ENCODE measurements around the gene NTN1.
A peak's percentile ranks its signal among the peaks of the same experiment; 100 is the strongest.
"Not testable (repeated sequence)": the region's sequence is repeated elsewhere in the genome, so short reads cannot be mapped to it uniquely, and the experiment has no call there.

Gene NTN1

GRCh38 chr17:9021158-9021991 lies at the start of gene NTN1:
NTN1 (plus strand) TSS chr17:9021510; CDS start chr17:9022374, 864 bp downstream.
- Histone ChIP-seq H3K4me3 (peak within 1 kb of the TSS; percentile 82), H3K9ac (peak within 1 kb of the TSS; percentile 51), H3K27me3 (peaks cover 92% of the 10 kb centered on the region)

GRCh38 chr17:8975091-8975725 lies 46.1 kb upstream of the NTN1 start:
- no peaks in the 10 kb centered on the region for H3K36me3 ChIP-seq
- no peaks in the 10 kb centered on the region for H4K20me1 ChIP-seq

More at GRCh38 chr17:9021158-9021991, at the start of gene NTN1:
- Histone ChIP-seq H3K36me3 (no peaks in the 10 kb centered on the region), H3K9me3 (peaks cover 10% of the 10 kb centered on the region), H3K4me2 (peak within 1 kb of the TSS; percentile 99), H3K27ac (no peak within 1 kb of the TSS), H3K4me1 (peaks cover 17% of the 10 kb centered on the region), H4K20me1 (peaks cover 35% of the 10 kb centered on the region)
- no peak for TF ChIP-seq Cebpa-rat (IDR thresholded peaks at IDR 0.05)

GRCh38 chr17:8976638-8977037 lies 44.7 kb upstream of the NTN1 start:
- Histone ChIP-seq H3K4me1 (no peaks in the 10 kb centered on the region), H3K9ac (no peak overlapping the region), H3K4me2 (no peak overlapping the region), H3K36me3 (no peaks in the 10 kb centered on the region), H4K20me1 (no peaks in the 10 kb centered on the region), H3K27me3 (no peaks in the 10 kb centered on the region), H3K4me3 (no peak overlapping the region), H3K27ac (no peak overlapping the region), H3K9me3 (no peaks in the 10 kb centered on the region)
- TF ChIP-seq Cebpa-rat (IDR thresholded peaks at IDR 0.05) = no peak

More at GRCh38 chr17:8975091-8975725, 46.1 kb upstream of the NTN1 start:
- no peak for TF ChIP-seq Cebpa-rat (IDR thresholded peaks at IDR 0.05)
- Histone ChIP-seq H3K4me3 (no peak overlapping the region), H3K27me3 (no peaks in the 10 kb centered on the region), H3K9ac (no peak overlapping the region), H3K4me2 (no peak overlapping the region), H3K4me1 (no peaks in the 10 kb centered on the region), H3K27ac (no peak overlapping the region), H3K9me3 (no peaks in the 10 kb centered on the region)

- Histone ChIP-seq H3K4me2 (no peak overlapping the region), H3K9me3 (peaks cover 7% of the 10 kb centered on the region), H3K9ac (no peak overlapping the region), H3K27me3 (no peaks in the 10 kb centered on the region), H3K27ac (no peak overlapping the region), H4K20me1 (no peaks in the 10 kb centered on the region), H3K4me3 (no peak overlapping the region), H3K36me3 (no peaks in the 10 kb centered on the region), H3K4me1 (no peaks in the 10 kb centered on the region)
- no peak for TF ChIP-seq Cebpa-rat (IDR thresholded peaks at IDR 0.05)
Observed at GRCh38 chr17:8979715-8980114, 41.6 kb upstream of the NTN1 start.

- no peaks in the 10 kb centered on the region for H3K27me3 ChIP-seq
- no peak for TF ChIP-seq Cebpa-rat (IDR thresholded peaks at IDR 0.05)
- no peak overlapping the region for H3K4me2 ChIP-seq
- H3K27ac ChIP-seq = no peak overlapping the region
- no peaks in the 10 kb centered on the region for H3K36me3 ChIP-seq
- H3K4me3 ChIP-seq = no peak overlapping the region
- peaks cover 16% of the 10 kb centered on the region for H3K9me3 ChIP-seq
- no peak overlapping the region for H3K9ac ChIP-seq
- no peaks in the 10 kb centered on the region for H4K20me1 ChIP-seq
- H3K4me1 ChIP-seq = peaks cover 12% of the 10 kb centered on the region
Observed at GRCh38 chr17:8981443-8981842, 39.9 kb upstream of the NTN1 start.

- Histone ChIP-seq H3K4me1 (peaks cover 12% of the 10 kb centered on the region), H3K9me3 (peaks cover 35% of the 10 kb centered on the region)
- H3K9ac ChIP-seq, H3K4me2 ChIP-seq, H3K27me3 ChIP-seq, H3K4me3 ChIP-seq, H3K27ac ChIP-seq, H3K36me3 ChIP-seq, H4K20me1 ChIP-seq: not testable (repeated sequence)
Observed at GRCh38 chr17:8984225-8984624, 37.1 kb upstream of the NTN1 start.

- Histone ChIP-seq H4K20me1 (no peaks in the 10 kb centered on the region), H3K4me3 (no peak overlapping the region), H3K4me1 (peaks cover 21% of the 10 kb centered on the region), H3K36me3 (no peaks in the 10 kb centered on the region), H3K27ac (no peak overlapping the region), H3K9ac (no peak overlapping the region), H3K27me3 (no peaks in the 10 kb centered on the region), H3K4me2 (peak overlapping the region; percentile 54), H3K9me3 (peaks cover 35% of the 10 kb centered on the region)
- no peak for TF ChIP-seq Cebpa-rat (IDR thresholded peaks at IDR 0.05)
Observed at GRCh38 chr17:8985054-8985701, 36.1 kb upstream of the NTN1 start.

GRCh38 chr17:8986295-8986694 lies 35.0 kb upstream of the NTN1 start:
- no peak overlapping the region for H3K4me3 ChIP-seq
- H4K20me1 ChIP-seq = no peaks in the 10 kb centered on the region
- H3K36me3 ChIP-seq = no peaks in the 10 kb centered on the region
- no peaks in the 10 kb centered on the region for H3K27me3 ChIP-seq
- H3K4me2 ChIP-seq = peak overlapping the region; percentile 54
- TF ChIP-seq Cebpa-rat (IDR thresholded peaks at IDR 0.05) = no peak
- no peak overlapping the region for H3K9ac ChIP-seq
- H3K9me3 ChIP-seq = peaks cover 35% of the 10 kb centered on the region
- peaks cover 24% of the 10 kb centered on the region for H3K4me1 ChIP-seq
- H3K27ac ChIP-seq = no peak overlapping the region

- H3K4me3 ChIP-seq, H3K36me3 ChIP-seq, H3K27ac ChIP-seq, H3K9ac ChIP-seq, H4K20me1 ChIP-seq, H3K27me3 ChIP-seq, H3K4me2 ChIP-seq: not testable (repeated sequence)
- peaks cover 35% of the 10 kb centered on the region for H3K9me3 ChIP-seq
- peaks cover 24% of the 10 kb centered on the region for H3K4me1 ChIP-seq
Observed at GRCh38 chr17:8988263-8988935, 32.9 kb upstream of the NTN1 start.
